Neuron (in vitro differentiated cells): ENCODE results near the gene SAC3D1.
A peak's percentile ranks its signal among the peaks of the same experiment; 100 is the strongest.
"Not testable (repeated sequence)": the region's sequence is repeated elsewhere in the genome, so short reads cannot be mapped to it uniquely, and the experiment has no call there.

ENCODE experiments used
- H2AFZ ChIP-seq: one replicate; pipeline ENCODE4 v1.6.1; 2013; ENCODE audit warnings: low read depth, mild to moderate bottlenecking, inconsistent platforms, low read length, moderate library complexity
- H3K27me3 ChIP-seq: one replicate; pipeline ENCODE4 v1.6.1; 2013; ENCODE audit warnings: low read length; ENCODE audit not compliant: insufficient read depth
- H3K36me3 ChIP-seq: one replicate; pipeline ENCODE4 v1.6.1; 2013; ENCODE audit warnings: low read length; ENCODE audit not compliant: insufficient read depth
- H3K4me1 ChIP-seq: one replicate; pipeline ENCODE4 v1.6.1; 2013; ENCODE audit warnings: low read length; ENCODE audit not compliant: insufficient read depth
- H3K4me3 ChIP-seq: 2 replicates; pipeline ENCODE4 v1.5.1; 2013; ENCODE audit warnings: mild to moderate bottlenecking, low read length, moderate library complexity
- H3K9me3 ChIP-seq: one replicate; pipeline ENCODE4 v1.6.1; 2013; ENCODE audit warnings: low read length

SAC3D1 gene

DNA sequence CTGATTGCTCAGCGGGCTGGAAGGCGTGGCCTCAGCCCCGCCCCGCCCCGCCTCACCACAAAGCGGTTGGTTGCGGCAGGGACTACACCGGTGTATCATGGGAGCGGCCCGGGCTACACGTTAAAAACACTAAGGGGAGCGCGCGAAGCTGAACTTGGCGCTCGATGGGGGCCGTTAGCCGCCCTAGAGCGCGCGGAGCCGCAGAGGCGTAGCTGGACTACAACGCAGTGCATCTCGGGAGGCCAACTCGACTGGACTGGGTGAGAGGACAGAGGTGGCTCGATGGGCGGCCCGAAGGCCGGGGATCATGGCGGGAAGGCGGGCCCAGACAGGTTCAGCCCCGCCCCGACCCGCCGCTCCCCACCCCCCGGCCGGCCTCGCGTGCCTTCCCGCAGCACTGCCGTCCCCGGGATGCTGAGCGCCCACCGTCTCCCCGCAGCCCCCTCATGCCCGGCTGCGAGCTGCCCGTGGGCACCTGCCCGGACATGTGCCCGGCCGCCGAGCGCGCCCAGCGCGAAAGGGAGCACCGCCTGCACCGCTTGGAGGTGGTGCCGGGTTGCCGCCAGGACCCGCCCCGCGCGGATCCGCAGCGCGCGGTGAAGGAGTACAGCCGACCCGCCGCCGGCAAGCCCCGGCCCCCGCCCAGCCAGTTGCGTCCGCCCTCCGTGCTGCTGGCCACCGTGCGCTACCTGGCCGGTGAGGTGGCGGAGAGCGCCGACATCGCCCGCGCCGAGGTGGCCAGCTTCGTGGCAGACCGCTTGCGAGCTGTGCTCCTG is at the start of gene SAC3D1:
Gene SAC3D1 (plus strand): TSS at position 364 of the 776 bp plus-strand sequence. CDS start 83 bp downstream, at position 447.
- Histone ChIP-seq H3K9me3 (no peaks in the 10 kb centered on the region), H3K4me1 (peaks cover 4% of the 10 kb centered on the region), H3K36me3 (peaks cover 25% of the 10 kb centered on the region), H2AFZ (peak within 1 kb of the TSS; percentile 86), H3K4me3 (peak within 1 kb of the TSS; percentile 85), H3K27me3 (no peaks in the 10 kb centered on the region)

DNA sequence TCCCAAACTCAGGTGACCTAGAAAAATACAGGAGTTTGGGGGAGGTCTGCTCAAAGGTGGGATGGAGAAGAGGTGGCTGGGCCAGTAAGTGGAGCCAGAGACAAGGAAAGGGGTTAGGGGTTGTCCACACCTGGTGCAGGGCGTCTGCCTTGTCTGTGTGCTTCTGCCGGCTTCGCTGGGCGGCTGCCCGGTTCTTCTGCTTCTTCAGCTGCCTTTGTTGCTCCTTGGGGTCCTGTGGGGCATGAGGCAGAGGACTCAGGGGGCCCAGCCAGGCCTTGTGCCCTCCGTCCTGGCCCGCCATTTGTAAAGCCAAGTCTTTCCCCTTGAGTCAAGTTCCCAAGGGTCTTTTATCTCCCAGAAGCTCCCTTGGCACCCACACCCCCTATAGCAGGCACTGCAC is 46.7 kb upstream of the SAC3D1 start:
- no peaks in the 10 kb centered on the region for H3K4me1 ChIP-seq
- no peaks in the 10 kb centered on the region for H3K9me3 ChIP-seq
- H3K27me3 ChIP-seq = no peaks in the 10 kb centered on the region
- no peak overlapping the region for H3K4me3 ChIP-seq
- no peaks in the 10 kb centered on the region for H3K36me3 ChIP-seq
- H2AFZ ChIP-seq = no peak overlapping the region

DNA sequence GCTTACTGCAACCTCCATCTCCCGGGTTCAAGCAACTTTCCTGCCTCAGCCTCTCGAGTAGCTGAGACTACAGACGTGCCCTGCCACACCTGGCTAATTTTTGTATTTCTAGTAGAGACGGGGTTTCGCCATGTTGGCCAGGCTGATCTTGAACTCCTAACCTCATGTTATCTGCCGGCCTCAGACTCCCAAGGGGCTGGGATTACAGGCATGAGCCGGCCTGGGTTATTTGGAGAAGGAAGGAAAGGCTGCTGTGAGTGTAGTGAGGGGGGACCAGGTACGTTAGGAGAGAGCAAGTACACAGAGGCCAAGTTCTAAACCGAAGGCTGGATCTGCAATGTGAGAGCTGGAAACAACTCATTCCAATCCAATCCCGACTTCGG is 44.7 kb upstream of the SAC3D1 start:
- Histone ChIP-seq H3K4me1 (no peaks in the 10 kb centered on the region), H3K9me3 (no peaks in the 10 kb centered on the region), H3K4me3 (no peak overlapping the region), H3K27me3 (no peaks in the 10 kb centered on the region), H3K36me3 (no peaks in the 10 kb centered on the region), H2AFZ (peak overlapping the region; percentile 14)

DNA sequence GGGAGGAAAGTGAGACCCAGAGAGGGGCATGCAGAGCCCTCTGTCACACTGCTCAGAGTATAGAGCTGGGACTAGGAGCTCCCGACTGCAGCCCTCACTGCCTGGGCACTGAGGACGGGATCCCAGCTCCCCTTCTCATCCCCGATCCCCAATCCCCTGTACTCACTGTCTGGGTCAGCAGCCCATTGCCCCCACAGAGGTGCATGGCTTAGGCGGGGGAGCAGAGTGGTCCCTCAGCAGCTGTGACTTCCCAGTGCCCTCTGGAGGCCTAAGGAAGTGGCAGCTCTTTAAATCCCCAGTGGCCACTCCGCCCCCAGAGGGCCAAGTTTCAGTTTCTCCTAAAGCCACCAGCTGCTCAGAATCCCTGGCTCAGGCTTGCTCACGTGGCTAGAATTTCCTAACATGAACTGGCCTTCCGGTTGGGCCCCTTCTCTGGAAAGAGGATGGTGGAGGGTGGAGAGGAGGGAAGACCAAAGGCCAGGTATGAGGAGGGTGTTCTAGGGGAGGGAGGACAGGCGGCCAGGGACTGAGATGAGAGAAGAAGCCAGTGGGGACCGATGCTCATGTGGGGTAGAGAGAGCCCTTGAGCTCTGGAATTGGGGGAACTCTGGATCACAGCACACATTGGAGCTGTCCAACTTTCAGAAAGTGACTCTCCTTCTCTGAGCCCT is 44.2 kb upstream of the SAC3D1 start, which contains the start of gene BATF2:
Gene BATF2 (minus strand): TSS at position 262 of the 671 bp plus-strand sequence. CDS start 57 bp downstream, at position 205.
- H2AFZ ChIP-seq = peak within 1 kb of the TSS; percentile 14
- no peaks in the 10 kb centered on the region for H3K27me3 ChIP-seq
- no peaks in the 10 kb centered on the region for H3K9me3 ChIP-seq
- no peaks in the 10 kb centered on the region for H3K36me3 ChIP-seq
- H3K4me1 ChIP-seq = no peaks in the 10 kb centered on the region
- H3K4me3 ChIP-seq = no peak within 1 kb of the TSS

DNA sequence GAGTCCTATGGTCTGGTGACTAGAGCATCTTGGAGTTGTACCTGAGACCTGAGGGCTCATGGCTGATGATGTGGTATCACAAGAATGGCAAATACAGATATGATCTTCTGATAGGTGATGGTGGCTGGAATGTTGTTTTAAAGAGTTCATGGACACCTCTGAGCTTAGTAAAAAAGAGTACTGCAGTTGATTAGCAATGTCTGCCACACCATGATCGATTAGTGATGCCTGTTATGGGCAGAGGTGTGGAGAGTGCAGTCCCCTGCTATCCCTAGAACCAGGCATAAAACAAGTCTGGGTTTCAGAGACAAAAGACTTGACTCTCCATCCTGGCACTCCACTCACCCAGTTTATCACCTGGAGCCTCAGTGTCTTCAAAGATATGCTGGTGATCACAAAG is 42.9 kb upstream of the SAC3D1 start:
- Histone ChIP-seq H2AFZ (no peak overlapping the region), H3K27me3 (no peaks in the 10 kb centered on the region), H3K36me3 (no peaks in the 10 kb centered on the region), H3K9me3 (no peaks in the 10 kb centered on the region), H3K4me1 (no peaks in the 10 kb centered on the region), H3K4me3 (no peak overlapping the region)

DNA sequence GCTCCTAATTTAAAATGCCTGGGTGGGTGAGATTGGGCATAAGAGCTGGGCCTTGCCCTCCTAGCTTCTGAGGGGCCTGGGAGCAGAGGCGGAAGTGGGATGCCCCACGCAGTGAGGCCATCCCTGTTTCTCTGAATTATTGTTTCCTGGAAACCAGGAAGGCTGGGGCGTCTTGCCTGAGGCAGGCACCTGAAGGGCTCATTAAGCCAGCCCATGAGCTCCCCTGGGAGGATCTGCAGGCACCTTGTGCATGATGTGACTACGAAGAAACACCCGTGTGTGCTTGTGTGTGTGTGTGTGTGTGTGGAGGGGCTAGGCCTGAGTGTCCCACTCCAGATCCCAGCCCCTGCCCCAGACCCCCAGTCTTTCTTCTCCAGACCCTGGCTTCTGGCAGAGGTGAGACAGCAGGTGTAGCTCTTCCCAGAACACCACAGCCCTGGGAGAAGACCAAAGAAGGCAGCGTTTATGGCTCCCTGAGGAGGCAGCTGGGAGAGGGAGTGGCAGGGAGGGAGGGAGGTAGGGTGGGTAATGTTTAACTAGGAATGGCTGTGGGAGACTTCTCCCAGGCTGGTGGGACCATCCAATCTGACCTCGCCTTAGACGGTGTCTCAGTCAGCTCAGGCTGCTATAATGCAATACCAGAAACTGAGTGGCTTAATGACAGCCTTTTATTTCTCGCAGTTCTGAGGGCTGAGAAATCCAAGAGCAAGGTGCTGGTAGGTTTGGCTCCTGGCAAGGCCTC is 42.1 kb upstream of the SAC3D1 start:
- Histone ChIP-seq H2AFZ (no peak overlapping the region), H3K27me3 (no peaks in the 10 kb centered on the region), H3K4me1 (no peaks in the 10 kb centered on the region), H3K36me3 (no peaks in the 10 kb centered on the region), H3K9me3 (no peaks in the 10 kb centered on the region), H3K4me3 (no peak overlapping the region)

DNA sequence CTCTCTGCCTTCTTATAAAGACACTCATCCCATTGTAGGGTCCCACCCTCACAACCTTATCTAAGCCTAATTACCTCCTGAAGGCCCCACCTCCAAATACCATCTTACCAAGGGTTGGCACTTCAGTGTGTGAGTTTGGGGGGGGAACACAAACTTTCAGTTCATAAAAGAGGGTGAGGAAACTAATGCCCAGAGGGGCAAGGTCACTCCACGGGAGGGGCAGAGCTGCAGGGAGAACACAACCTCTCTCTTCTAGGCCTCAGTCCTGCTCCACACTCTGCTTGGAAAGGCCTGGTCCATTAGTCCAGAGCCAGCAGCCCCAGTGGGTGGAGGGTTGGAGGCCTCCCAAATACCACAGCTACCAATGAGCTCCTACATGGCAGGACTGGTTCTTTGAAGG is 41.5 kb upstream of the SAC3D1 start:
- Histone ChIP-seq H2AFZ (no peak overlapping the region), H3K4me3 (no peak overlapping the region), H3K36me3 (no peaks in the 10 kb centered on the region), H3K9me3 (no peaks in the 10 kb centered on the region), H3K4me1 (no peaks in the 10 kb centered on the region), H3K27me3 (no peaks in the 10 kb centered on the region)

DNA sequence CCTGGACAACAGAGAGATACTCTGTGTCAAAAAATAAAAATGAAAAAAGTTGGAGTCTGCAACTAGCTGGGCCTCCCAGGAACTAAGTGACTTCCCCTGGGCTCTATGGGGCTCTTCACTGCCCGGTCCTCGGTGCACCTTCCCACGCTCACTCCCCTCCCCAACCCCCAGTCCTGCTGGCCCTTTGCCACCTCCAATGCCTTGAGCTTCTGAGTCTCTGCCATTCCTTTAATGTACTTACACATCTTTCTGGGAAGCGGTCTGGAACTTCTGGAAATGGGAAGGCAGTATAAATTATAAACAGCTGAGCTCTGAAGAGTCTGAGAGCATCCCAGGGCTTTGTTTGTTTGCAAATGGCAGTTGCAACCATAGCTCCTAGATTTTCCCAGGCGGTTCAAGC is 38.3 kb upstream of the SAC3D1 start:
- H2AFZ ChIP-seq = no peak overlapping the region
- peaks cover 4% of the 10 kb centered on the region for H3K27me3 ChIP-seq
- no peaks in the 10 kb centered on the region for H3K9me3 ChIP-seq
- H3K4me3 ChIP-seq = no peak overlapping the region
- no peaks in the 10 kb centered on the region for H3K36me3 ChIP-seq
- H3K4me1 ChIP-seq = no peaks in the 10 kb centered on the region

DNA sequence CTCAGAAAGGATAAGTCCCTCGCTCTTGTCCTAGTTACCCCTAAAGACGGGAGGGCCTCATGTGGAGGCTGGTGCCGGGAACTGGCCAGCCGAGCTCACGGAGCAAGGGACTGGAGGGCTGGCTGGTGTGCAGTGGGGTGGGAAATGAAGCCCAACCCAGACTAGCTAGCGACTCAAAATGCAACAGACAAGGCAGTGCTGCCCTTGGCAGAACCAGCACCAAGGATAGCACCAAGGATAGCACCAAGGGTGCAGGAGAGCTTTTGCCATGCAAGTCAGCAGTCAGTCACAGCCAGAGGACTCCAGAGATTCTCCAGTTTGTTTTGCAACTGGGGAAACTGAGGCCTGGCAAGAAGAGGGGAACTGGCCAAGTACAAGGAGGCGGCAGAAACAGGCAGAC is 37.7 kb upstream of the SAC3D1 start:
- Histone ChIP-seq H3K4me3 (no peak overlapping the region), H3K36me3 (no peaks in the 10 kb centered on the region), H2AFZ (no peak overlapping the region), H3K9me3 (no peaks in the 10 kb centered on the region), H3K4me1 (no peaks in the 10 kb centered on the region), H3K27me3 (peaks cover 4% of the 10 kb centered on the region)

DNA sequence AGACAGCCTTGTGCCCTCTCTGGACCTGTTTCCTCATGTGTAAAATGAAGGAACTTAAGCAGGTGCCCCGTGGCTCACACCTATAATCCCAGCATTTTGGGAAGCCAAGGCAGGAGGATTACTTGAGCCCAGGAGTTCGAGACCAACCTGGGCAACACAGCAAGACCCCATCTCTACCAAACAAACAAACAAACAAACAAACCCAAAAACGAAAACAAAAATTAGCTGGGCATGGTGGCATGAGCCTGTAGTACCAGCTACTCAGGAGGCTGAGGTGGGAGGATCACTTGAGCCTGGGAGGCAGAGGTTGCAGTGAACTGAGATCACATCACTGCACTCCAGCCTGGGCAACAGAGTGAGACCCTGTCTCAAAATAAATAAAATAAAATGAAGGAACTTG is 37.0 kb upstream of the SAC3D1 start:
- not testable (repeated sequence) for H3K4me1 ChIP-seq, H2AFZ ChIP-seq, H3K36me3 ChIP-seq, H3K9me3 ChIP-seq, H3K4me3 ChIP-seq, H3K27me3 ChIP-seq

DNA sequence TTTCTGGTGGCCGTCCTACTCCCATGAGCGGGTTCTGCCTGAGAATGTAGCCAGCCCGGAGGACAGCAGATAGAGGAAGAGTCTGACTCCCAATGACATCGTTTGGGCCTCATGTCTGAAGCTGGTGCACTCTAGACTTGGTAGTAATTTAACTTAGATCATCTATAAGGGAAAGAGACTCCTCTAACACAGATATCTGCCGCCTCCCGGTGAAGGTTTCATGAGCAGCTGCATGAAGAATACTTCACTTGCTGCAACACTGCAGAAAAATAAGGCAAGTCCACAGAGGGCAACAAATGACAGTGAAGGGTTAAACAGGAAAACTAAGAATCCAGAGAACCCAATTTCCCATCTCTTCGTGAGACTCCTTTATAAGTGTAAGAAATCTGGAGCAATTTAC is 33.0 kb upstream of the SAC3D1 start:
- Histone ChIP-seq H2AFZ (no peak overlapping the region), H3K4me1 (peaks cover under 1% of the 10 kb centered on the region), H3K36me3 (no peaks in the 10 kb centered on the region), H3K4me3 (no peak overlapping the region), H3K9me3 (no peaks in the 10 kb centered on the region), H3K27me3 (peaks cover 4% of the 10 kb centered on the region)

DNA sequence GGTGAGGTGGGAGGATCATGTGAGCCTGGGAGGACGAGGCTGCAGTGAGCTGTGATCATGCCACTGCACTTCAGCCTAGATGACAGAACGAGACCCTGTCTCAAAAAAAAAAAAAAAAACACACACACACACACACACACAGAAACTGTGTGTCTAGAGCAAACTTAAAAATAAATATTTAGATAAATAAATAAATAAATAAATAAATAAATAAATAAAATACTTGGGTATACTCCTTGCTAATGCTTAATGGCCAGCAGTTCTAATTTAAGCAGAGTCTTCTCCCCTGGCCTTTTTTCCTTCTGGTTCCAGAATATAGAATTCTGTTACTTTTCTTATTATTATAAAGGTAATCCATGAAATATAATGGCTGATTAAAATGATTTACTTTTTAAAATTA is 32.1 kb upstream of the SAC3D1 start:
- H2AFZ ChIP-seq = no peak overlapping the region
- no peaks in the 10 kb centered on the region for H3K36me3 ChIP-seq
- H3K9me3 ChIP-seq = no peaks in the 10 kb centered on the region
- H3K4me3 ChIP-seq = no peak overlapping the region
- H3K4me1 ChIP-seq = peaks cover 4% of the 10 kb centered on the region
- peaks cover 4% of the 10 kb centered on the region for H3K27me3 ChIP-seq
